ENCODE measurements around the gene PLEKHG7. TPM values are rescaled to one million over a fixed set of nuclear protein-coding genes. Genes with fewer than 3 reads are reported as not detected.

The PLEKHG7 gene
- total RNA-seq, 1 donor from 2014 or later = not detected

- Mint-ChIP-seq H3K36me3 (no peaks in the 10 kb centered on the region), H3K27ac (no peak overlapping the region), H3K4me1 (ENCODE audit: unreplicated experiment) (no peaks in the 10 kb centered on the region), H3K4me3 (no peak overlapping the region), H3K27me3 (peaks cover 3% of the 10 kb centered on the region), H3K9me3 (no peaks in the 10 kb centered on the region)
- DNase-seq (ENCODE audit: extremely low spot score, unreplicated experiment) = no peak
- TF ChIP-seq CTCF (conservative IDR thresholded peaks at IDR 0.05) = no peak
Observed at GRCh38 chr12:92674500-92674899, 28.3 kb upstream of the PLEKHG7 start.

- H3K4me1 Mint-ChIP-seq (ENCODE audit: unreplicated experiment) = no peaks in the 10 kb centered on the region
- peaks cover 2% of the 10 kb centered on the region for H3K27me3 Mint-ChIP-seq
- TF ChIP-seq CTCF (conservative IDR thresholded peaks at IDR 0.05) = no peak
- no peaks in the 10 kb centered on the region for H3K9me3 Mint-ChIP-seq
- no peak overlapping the region for H3K4me3 Mint-ChIP-seq
- H3K36me3 Mint-ChIP-seq = no peaks in the 10 kb centered on the region
- no peak overlapping the region for H3K27ac Mint-ChIP-seq
- DNase-seq (ENCODE audit: extremely low spot score, unreplicated experiment) = no peak
Observed at GRCh38 chr12:92675092-92675865, 27.5 kb upstream of the PLEKHG7 start.

GRCh38 chr12:92676710-92677109 lies 26.1 kb upstream of the PLEKHG7 start:
- Mint-ChIP-seq H3K9me3 (no peaks in the 10 kb centered on the region), H3K36me3 (no peaks in the 10 kb centered on the region), H3K27ac (no peak overlapping the region), H3K27me3 (no peaks in the 10 kb centered on the region), H3K4me1 (ENCODE audit: unreplicated experiment) (no peaks in the 10 kb centered on the region), H3K4me3 (no peak overlapping the region)
- no peak for TF ChIP-seq CTCF (conservative IDR thresholded peaks at IDR 0.05)
- no peak for DNase-seq (ENCODE audit: extremely low spot score, unreplicated experiment)

- Mint-ChIP-seq H3K27ac (no peak overlapping the region), H3K27me3 (no peaks in the 10 kb centered on the region), H3K4me1 (ENCODE audit: unreplicated experiment) (no peaks in the 10 kb centered on the region), H3K36me3 (no peaks in the 10 kb centered on the region), H3K9me3 (peaks cover 4% of the 10 kb centered on the region), H3K4me3 (no peak overlapping the region)
- no peak for TF ChIP-seq CTCF (conservative IDR thresholded peaks at IDR 0.05)
- no peak for DNase-seq (ENCODE audit: extremely low spot score, unreplicated experiment)
Observed at GRCh38 chr12:92690601-92691000, 12.2 kb upstream of the PLEKHG7 start.

GRCh38 chr12:92695056-92695455 lies 7.7 kb upstream of the PLEKHG7 start:
- no peak for DNase-seq (ENCODE audit: extremely low spot score, unreplicated experiment)
- H3K4me1 Mint-ChIP-seq (ENCODE audit: unreplicated experiment) = no peaks in the 10 kb centered on the region
- no peak overlapping the region for H3K4me3 Mint-ChIP-seq
- H3K27me3 Mint-ChIP-seq = no peaks in the 10 kb centered on the region
- no peak for TF ChIP-seq CTCF (conservative IDR thresholded peaks at IDR 0.05)
- H3K36me3 Mint-ChIP-seq = no peaks in the 10 kb centered on the region
- H3K27ac Mint-ChIP-seq = no peak overlapping the region
- H3K9me3 Mint-ChIP-seq = peaks cover 9% of the 10 kb centered on the region

All from type B pancreatic cell (in vitro differentiated cells).